DOHH2 (cell line): ENCODE results near the gene DDR2.

Experiments
- H3F3A ChIP-seq: fragments of 200-600 bp; sonication (generic), shearing (Covaris generic); 2 replicates; pipeline ENCODE4 v1.6.0; 2016; ENCODE audit warnings: antibody characterized with exemption, mild to moderate bottlenecking; ENCODE audit not compliant: control insufficient read depth, insufficient read depth
- H3K27ac ChIP-seq: fragments of 200-600 bp; sonication (generic); 2 replicates; pipeline ENCODE4 v1.5.1; 2014; ENCODE audit warnings: low read depth, mild to moderate bottlenecking, low read length, moderate library complexity
- H3K27me3 ChIP-seq: fragments of 200-600 bp; sonication (generic); 2 replicates; pipeline ENCODE4 v1.6.1; 2014; ENCODE audit warnings: mild to moderate bottlenecking, low read length, mixed read lengths; ENCODE audit not compliant: control insufficient read depth
- H3K36me3 ChIP-seq: fragments of 200-600 bp; sonication (generic); 2 replicates; pipeline ENCODE4 v1.6.1; 2014; ENCODE audit warnings: mild to moderate bottlenecking, low read length, moderate library complexity, mixed read lengths; ENCODE audit not compliant: control insufficient read depth
- H3K4me1 ChIP-seq: fragments of 200-600 bp; sonication (generic); 2 replicates; pipeline ENCODE4 v1.6.1; 2014; ENCODE audit warnings: mild to moderate bottlenecking, low read length, mixed read lengths; ENCODE audit not compliant: control insufficient read depth
- H3K4me2 ChIP-seq: fragments of 200-600 bp; sonication (generic); 2 replicates; pipeline ENCODE4 v1.6.0; 2014; ENCODE audit warnings: mild to moderate bottlenecking, low read length, moderate library complexity
- H3K4me3 ChIP-seq: fragments of 200-600 bp; sonication (generic); 2 replicates; pipeline ENCODE4 v1.5.1; 2014; ENCODE audit warnings: mild to moderate bottlenecking, low read length, mixed read lengths
- H3K79me2 ChIP-seq: fragments of 200-600 bp; sonication (generic); 2 replicates; pipeline ENCODE4 v1.6.1; 2014; ENCODE audit warnings: mild to moderate bottlenecking, low read length, mixed read lengths; ENCODE audit not compliant: control insufficient read depth
- H3K9me2 ChIP-seq: fragments of 200-600 bp; sonication (generic); replicated peaks from 2 replicates; pipeline ENCODE4 v1.6.1; 2014; ENCODE audit warnings: mild to moderate bottlenecking, low read length, mixed read lengths; ENCODE audit not compliant: control insufficient read depth
- H3K9me3 ChIP-seq: fragments of 200-600 bp; sonication (generic); 2 replicates; pipeline ENCODE4 v1.6.1; 2014; ENCODE audit warnings: antibody characterized with exemption, low read length, mixed read lengths; ENCODE audit not compliant: control insufficient read depth, insufficient read depth
- H4K20me1 ChIP-seq: fragments of 200-600 bp; sonication (generic); 2 replicates; pipeline ENCODE4 v1.6.0; 2014; ENCODE audit warnings: low read depth, mild to moderate bottlenecking, antibody characterized with exemption, low read length, moderate library complexity; ENCODE audit not compliant: control insufficient read depth, insufficient read depth
- EZH2phosphoT487 ChIP-seq: fragments of 200-600 bp; sonication (generic); IDR thresholded peaks from 2 replicates; pipeline ENCODE4 v1.6.1; 2017; ENCODE audit warnings: borderline replicate concordance, mild to moderate bottlenecking, antibody characterized with exemption, low read length, moderate library complexity, mixed read lengths
- TF ChIP-seq, protein P1 (sequence below): fragments of 200-600 bp; sonication (generic); IDR thresholded peaks from one replicate; pipeline ENCODE4 v1.5.1; 2014; ENCODE audit warnings: antibody characterized with exemption, mild to moderate bottlenecking, low read depth, low read length; ENCODE audit not compliant: poor library complexity, severe bottlenecking

DDR2 gene

DNA sequence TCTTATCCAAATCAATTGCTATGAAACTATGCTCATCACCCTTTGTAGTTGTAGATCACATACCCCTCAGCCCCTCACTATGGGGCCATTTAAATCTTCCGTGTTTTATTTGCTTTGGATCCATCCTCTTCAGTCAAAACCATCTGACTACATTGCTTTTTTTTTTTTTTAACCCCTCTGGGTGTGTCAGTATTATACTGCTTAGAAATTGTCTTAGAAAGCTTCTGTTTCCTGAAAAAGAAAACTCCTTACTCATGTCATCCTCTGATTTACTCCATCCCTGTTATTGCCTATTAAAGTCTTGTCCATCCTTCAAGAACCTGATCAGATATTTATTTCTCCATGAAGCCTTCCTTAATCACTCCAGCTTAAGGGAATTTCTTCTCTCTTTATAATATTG lies 84.3 kb downstream of the DDR2 start:
- H3F3A ChIP-seq = no peaks in the 10 kb centered on the region
- H3K27ac ChIP-seq = no peak overlapping the region
- no peak overlapping the region for H3K4me2 ChIP-seq
- no peaks in the 10 kb centered on the region for H3K36me3 ChIP-seq
- TF ChIP-seq, protein P1, sequence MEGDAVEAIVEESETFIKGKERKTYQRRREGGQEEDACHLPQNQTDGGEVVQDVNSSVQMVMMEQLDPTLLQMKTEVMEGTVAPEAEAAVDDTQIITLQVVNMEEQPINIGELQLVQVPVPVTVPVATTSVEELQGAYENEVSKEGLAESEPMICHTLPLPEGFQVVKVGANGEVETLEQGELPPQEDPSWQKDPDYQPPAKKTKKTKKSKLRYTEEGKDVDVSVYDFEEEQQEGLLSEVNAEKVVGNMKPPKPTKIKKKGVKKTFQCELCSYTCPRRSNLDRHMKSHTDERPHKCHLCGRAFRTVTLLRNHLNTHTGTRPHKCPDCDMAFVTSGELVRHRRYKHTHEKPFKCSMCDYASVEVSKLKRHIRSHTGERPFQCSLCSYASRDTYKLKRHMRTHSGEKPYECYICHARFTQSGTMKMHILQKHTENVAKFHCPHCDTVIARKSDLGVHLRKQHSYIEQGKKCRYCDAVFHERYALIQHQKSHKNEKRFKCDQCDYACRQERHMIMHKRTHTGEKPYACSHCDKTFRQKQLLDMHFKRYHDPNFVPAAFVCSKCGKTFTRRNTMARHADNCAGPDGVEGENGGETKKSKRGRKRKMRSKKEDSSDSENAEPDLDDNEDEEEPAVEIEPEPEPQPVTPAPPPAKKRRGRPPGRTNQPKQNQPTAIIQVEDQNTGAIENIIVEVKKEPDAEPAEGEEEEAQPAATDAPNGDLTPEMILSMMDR = no peak
- no peak for TF ChIP-seq EZH2phosphoT487
- peaks cover 5% of the 10 kb centered on the region; the same call in 1 of the 2 replicates for H3K27me3 ChIP-seq
- H3K9me3 ChIP-seq = no peaks in the 10 kb centered on the region
- H3K9me2 ChIP-seq = no peaks in the 10 kb centered on the region
- no peaks in the 10 kb centered on the region for H3K79me2 ChIP-seq
- no peak overlapping the region for H3K4me3 ChIP-seq
- H4K20me1 ChIP-seq = no peaks in the 10 kb centered on the region
- H3K4me1 ChIP-seq = no peaks in the 10 kb centered on the region

DNA sequence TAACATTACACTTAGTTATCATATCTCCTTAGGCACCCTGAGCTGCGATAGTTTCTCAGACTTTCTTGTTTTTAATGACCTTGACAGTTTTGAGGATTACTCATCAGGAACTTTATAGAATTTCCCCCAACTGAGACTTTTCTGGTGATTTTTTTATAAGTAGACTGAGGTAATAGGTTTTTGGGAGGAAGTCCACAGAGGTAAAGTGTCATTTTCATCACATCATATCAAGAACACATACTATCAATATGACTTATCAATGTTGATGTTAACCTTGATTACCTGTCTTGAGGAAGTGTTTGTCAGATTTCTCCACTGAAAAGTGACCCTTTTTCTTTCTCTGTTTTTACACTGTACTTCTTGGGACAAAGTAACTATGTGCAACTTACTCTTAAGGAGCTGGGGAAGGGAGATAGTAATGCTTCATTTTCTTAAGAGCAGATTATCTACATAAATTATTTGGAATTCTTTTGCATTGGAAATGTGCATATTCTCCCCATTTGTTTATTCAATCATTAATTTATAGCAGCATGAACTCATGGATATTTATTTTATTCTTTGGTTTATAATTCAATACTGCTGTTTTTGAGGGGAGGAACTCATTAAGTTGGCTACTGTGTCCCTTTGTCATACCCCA lies 85.4 kb downstream of the DDR2 start:
- Histone ChIP-seq H3K79me2 (no peaks in the 10 kb centered on the region), H3F3A (no peaks in the 10 kb centered on the region), H3K4me2 (no peak overlapping the region), H3K36me3 (no peaks in the 10 kb centered on the region), H3K9me2 (no peaks in the 10 kb centered on the region), H3K4me1 (no peaks in the 10 kb centered on the region), H3K9me3 (no peaks in the 10 kb centered on the region), H3K27ac (no peak overlapping the region), H4K20me1 (no peaks in the 10 kb centered on the region), H3K27me3 (peaks cover 5% of the 10 kb centered on the region; the same call in 1 of the 2 replicates), H3K4me3 (no peak overlapping the region)
- TF ChIP-seq, protein P1 = no peak
- no peak for TF ChIP-seq EZH2phosphoT487

DNA sequence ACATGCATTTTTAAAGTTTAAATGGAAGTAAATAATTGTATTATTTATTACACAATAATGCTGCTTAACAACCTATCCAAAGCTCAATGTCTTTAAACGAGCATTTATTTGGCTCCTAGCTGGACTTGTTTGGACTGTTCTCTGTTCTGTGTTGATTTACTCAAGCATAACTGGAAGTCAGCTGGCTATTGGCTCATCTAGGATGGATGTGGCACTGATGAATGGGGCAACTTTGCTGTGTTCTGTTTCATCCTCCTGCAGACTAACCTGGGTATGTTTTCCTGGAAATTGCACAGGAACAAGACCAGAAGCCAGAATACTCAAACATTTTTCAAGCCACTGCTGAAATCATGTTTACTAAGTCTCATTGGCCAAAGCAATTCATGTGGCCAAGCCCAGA lies 87.4 kb downstream of the DDR2 start:
- Histone ChIP-seq H3K4me2 (no peak overlapping the region), H3K4me3 (no peak overlapping the region), H3K9me2 (no peaks in the 10 kb centered on the region), H3K27me3 (peaks cover 2% of the 10 kb centered on the region; the same call in 1 of the 2 replicates), H4K20me1 (no peaks in the 10 kb centered on the region), H3K27ac (no peak overlapping the region), H3K9me3 (no peaks in the 10 kb centered on the region), H3K4me1 (no peaks in the 10 kb centered on the region), H3K36me3 (no peaks in the 10 kb centered on the region), H3K79me2 (no peaks in the 10 kb centered on the region), H3F3A (no peaks in the 10 kb centered on the region)
- TF ChIP-seq, protein P1 = no peak
- TF ChIP-seq EZH2phosphoT487 = no peak
